ENCODE data around the gene ERBB4. TPM values are rescaled to one million over a fixed set of nuclear protein-coding genes. Genes with fewer than 3 reads are reported as not detected.

The ERBB4 gene
- total RNA-seq, 1 donor from 2014 or later, result 1.8 TPM

- Mint-ChIP-seq H3K4me1 (ENCODE audit: low read depth, unreplicated experiment) (no peaks in the 10 kb centered on the region), H3K36me3 (ENCODE audit: unreplicated experiment) (no peaks in the 10 kb centered on the region), H3K4me3 (ENCODE audit: unreplicated experiment) (no peak overlapping the region), H3K27me3 (ENCODE audit: unreplicated experiment) (peaks cover 3% of the 10 kb centered on the region), H3K9me3 (ENCODE audit: unreplicated experiment) (no peaks in the 10 kb centered on the region), H3K27ac (ENCODE audit: unreplicated experiment) (no peak overlapping the region)
- TF ChIP-seq CTCF (IDR thresholded peaks at IDR 0.05; ENCODE audit: partially characterized antibody, unreplicated experiment), result no peak
- DNase-seq, result no peak
Measured at GRCh38 chr2:211364911-211365310, 1173.7 kb downstream of the ERBB4 start.

- H3K9me3 Mint-ChIP-seq (ENCODE audit: unreplicated experiment), result no peaks in the 10 kb centered on the region
- no peaks in the 10 kb centered on the region for H3K4me1 Mint-ChIP-seq (ENCODE audit: low read depth, unreplicated experiment)
- TF ChIP-seq CTCF (IDR thresholded peaks at IDR 0.05; ENCODE audit: partially characterized antibody, unreplicated experiment), result no peak
- DNase-seq, result no peak
- H3K27me3 Mint-ChIP-seq (ENCODE audit: unreplicated experiment), result peaks cover 3% of the 10 kb centered on the region
- H3K27ac Mint-ChIP-seq (ENCODE audit: unreplicated experiment), result no peak overlapping the region
- H3K36me3 Mint-ChIP-seq (ENCODE audit: unreplicated experiment), result no peaks in the 10 kb centered on the region
- no peak overlapping the region for H3K4me3 Mint-ChIP-seq (ENCODE audit: unreplicated experiment)
Measured at GRCh38 chr2:211361383-211361782, 1177.2 kb downstream of the ERBB4 start.

GRCh38 chr2:211359347-211359746 lies 1179.3 kb downstream of the ERBB4 start:
- Mint-ChIP-seq H3K4me1 (ENCODE audit: low read depth, unreplicated experiment) (no peaks in the 10 kb centered on the region), H3K27me3 (ENCODE audit: unreplicated experiment) (peaks cover 3% of the 10 kb centered on the region)

GRCh38 chr2:211358504-211358903 lies 1180.1 kb downstream of the ERBB4 start:
- Mint-ChIP-seq H3K27me3 (ENCODE audit: unreplicated experiment) (peaks cover 1% of the 10 kb centered on the region), H3K27ac (ENCODE audit: unreplicated experiment) (no peak overlapping the region), H3K4me1 (ENCODE audit: low read depth, unreplicated experiment) (no peaks in the 10 kb centered on the region), H3K4me3 (ENCODE audit: unreplicated experiment) (no peak overlapping the region), H3K9me3 (ENCODE audit: unreplicated experiment) (no peaks in the 10 kb centered on the region), H3K36me3 (ENCODE audit: unreplicated experiment) (no peaks in the 10 kb centered on the region)
- DNase-seq, result no peak
- no peak for TF ChIP-seq CTCF (IDR thresholded peaks at IDR 0.05; ENCODE audit: partially characterized antibody, unreplicated experiment)

More at GRCh38 chr2:211359347-211359746, 1179.3 kb downstream of the ERBB4 start:
- TF ChIP-seq CTCF (IDR thresholded peaks at IDR 0.05; ENCODE audit: partially characterized antibody, unreplicated experiment), result no peak
- Mint-ChIP-seq H3K36me3 (ENCODE audit: unreplicated experiment) (no peaks in the 10 kb centered on the region), H3K4me3 (ENCODE audit: unreplicated experiment) (no peak overlapping the region), H3K9me3 (ENCODE audit: unreplicated experiment) (no peaks in the 10 kb centered on the region), H3K27ac (ENCODE audit: unreplicated experiment) (no peak overlapping the region)
- DNase-seq, result no peak

GRCh38 chr2:211354481-211354880 lies 1184.1 kb downstream of the ERBB4 start:
- Mint-ChIP-seq H3K27me3 (ENCODE audit: unreplicated experiment) (no peaks in the 10 kb centered on the region), H3K4me3 (ENCODE audit: unreplicated experiment) (no peak overlapping the region)
- DNase-seq, result no peak

More at GRCh38 chr2:211354481-211354880, 1184.1 kb downstream of the ERBB4 start:
- no peak for TF ChIP-seq CTCF (IDR thresholded peaks at IDR 0.05; ENCODE audit: partially characterized antibody, unreplicated experiment)
- Mint-ChIP-seq H3K9me3 (ENCODE audit: unreplicated experiment) (no peaks in the 10 kb centered on the region), H3K36me3 (ENCODE audit: unreplicated experiment) (no peaks in the 10 kb centered on the region), H3K4me1 (ENCODE audit: low read depth, unreplicated experiment) (peaks cover 6% of the 10 kb centered on the region), H3K27ac (ENCODE audit: unreplicated experiment) (no peak overlapping the region)
